Spleen (tissue), 7 donors: ENCODE measurements around the gene GLRX.

ENCODE experiments used
- POLR2A ChIP-seq, 3 donors: fragments of 450-650 bp; IDR thresholded peaks; one replicate each; pipeline ENCODE4 v1.5.1; 2017; ENCODE audit warnings: antibody characterized with exemption in 3 of 3, mild to moderate bottlenecking in 1 of 3
- POLR2AphosphoS5 ChIP-seq, 3 donors: sonication (generic); formaldehyde crosslinking; IDR thresholded peaks; one replicate each; pipeline ENCODE4 v1.5.1; 2017; ENCODE audit warnings: antibody characterized with exemption in 3 of 3
- TF ChIP-seq, protein P1 (sequence below), 11 experiments: fragments of 200-600 bp in 7 of 11; fragments of 450-650 bp in 4 of 11; sonication (generic) in 4 of 11; IDR thresholded peaks in 8 of 11; conservative IDR thresholded peaks in 3 of 11; 1 replicate in 7 of 11; 2 replicates in 4 of 11; pipeline versions ENCODE4 v1.4.0 to v1.8.0; 2016 to 2021; ENCODE audit warnings: antibody characterized with exemption in 11 of 11, inconsistent platforms in 4 of 11, mild to moderate bottlenecking in 1 of 11
- donor health status: DM: no; HTN: no; CAD: no; lungs with moderate emphysema.
- donor health status: DM: no; HTN: no; CAD: no.
- donor health status: DM: no; HTN: no; CAD: no.

DNA sequence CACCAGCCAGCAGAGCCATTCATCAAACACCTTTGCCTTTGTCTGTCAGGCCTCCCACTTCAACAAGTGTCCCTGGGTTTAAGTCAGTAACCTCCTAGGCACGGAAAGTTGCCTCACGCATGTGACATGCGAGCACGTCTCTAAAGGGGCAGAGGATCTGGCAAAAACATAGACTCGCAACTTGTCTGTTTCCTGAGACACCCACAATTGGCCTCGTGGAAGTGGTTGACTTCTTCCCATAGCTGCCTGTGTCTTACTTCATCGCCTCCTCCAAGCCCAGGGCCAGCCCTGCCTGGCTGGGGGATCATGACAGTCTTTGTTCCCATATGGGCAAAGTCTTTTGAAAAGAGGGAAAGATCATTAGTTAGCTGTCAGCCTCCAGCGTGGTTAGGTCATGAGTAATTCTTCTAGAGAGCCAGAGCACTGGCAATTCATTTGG is 35.5 kb upstream of the GLRX start:
- TF ChIP-seq POLR2A (IDR thresholded peaks at IDR 0.05) (no peak), POLR2AphosphoS5 (IDR thresholded peaks at IDR 0.05) (no peak)
- TF ChIP-seq, protein P1, sequence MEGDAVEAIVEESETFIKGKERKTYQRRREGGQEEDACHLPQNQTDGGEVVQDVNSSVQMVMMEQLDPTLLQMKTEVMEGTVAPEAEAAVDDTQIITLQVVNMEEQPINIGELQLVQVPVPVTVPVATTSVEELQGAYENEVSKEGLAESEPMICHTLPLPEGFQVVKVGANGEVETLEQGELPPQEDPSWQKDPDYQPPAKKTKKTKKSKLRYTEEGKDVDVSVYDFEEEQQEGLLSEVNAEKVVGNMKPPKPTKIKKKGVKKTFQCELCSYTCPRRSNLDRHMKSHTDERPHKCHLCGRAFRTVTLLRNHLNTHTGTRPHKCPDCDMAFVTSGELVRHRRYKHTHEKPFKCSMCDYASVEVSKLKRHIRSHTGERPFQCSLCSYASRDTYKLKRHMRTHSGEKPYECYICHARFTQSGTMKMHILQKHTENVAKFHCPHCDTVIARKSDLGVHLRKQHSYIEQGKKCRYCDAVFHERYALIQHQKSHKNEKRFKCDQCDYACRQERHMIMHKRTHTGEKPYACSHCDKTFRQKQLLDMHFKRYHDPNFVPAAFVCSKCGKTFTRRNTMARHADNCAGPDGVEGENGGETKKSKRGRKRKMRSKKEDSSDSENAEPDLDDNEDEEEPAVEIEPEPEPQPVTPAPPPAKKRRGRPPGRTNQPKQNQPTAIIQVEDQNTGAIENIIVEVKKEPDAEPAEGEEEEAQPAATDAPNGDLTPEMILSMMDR (IDR thresholded peaks at IDR 0.05 in 8 of 11, conservative IDR thresholded peaks at IDR 0.05 in 3 of 11): no peak
